ENCODE data around the gene EFNA4.

Gene EFNA4

DNA sequence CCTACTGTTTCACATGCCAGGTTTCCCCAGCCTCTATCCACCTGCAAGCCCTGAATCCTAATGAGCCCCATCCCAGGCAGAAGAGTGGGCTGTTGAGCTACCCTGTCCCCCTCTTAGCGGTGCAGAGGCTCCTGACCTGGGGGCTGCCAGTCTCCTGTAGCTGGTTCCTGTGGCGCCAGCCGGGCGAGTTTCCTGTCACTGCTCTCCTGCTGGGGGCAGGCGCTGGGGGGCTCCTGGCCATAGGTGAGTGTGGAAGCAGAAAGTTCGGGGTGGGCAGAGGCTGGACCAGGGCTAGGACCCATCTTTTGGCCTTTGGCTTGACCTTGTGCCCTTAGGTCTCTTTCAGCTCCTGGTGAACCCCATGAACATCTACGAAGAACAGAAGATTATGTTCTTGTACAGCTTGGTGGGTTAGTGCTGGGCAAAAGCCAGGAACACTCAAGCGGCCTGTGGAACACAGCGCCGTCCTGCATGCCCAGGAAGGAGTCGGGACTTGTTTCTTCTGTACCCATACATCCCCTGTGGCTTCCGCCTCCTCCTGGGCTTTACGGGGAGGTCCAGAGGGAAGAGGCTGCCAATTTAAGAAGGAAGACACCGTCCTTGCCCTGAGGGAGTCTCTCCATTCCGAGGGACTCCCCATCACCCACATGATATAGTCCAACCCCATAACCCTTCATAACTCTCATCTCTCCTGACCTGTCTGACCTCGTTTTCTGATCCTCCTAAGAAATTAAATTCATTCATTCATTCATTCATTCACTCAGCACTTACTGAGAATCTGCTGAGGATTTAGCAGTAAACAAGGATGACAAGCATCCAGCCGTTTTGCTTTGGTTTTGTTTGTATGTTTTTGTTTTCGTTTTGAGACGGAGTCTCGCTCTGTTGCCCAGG, 29.0 kb upstream of the EFNA4 start:
- no peak for DNase-seq

DNA sequence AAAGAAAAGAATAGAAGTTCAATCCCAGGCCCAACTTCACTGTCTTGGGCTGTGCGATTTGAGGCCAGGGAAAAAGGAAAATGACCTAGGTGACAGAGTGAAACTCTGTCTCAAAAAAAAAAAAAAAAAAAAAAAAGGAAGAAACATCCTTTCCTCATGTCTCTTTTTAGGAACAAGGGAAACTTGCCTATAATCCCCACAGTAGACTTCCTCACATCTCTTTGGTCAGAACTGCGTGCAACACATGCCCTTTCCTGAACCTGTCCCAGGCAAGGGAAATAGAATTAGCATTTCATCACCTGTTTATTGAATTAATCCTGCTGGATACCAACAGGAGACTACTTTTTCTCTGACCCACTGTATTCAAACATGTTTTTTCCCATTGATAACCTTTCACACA, 27.6 kb upstream of the EFNA4 start:
- DNase-seq: no peak

DNA sequence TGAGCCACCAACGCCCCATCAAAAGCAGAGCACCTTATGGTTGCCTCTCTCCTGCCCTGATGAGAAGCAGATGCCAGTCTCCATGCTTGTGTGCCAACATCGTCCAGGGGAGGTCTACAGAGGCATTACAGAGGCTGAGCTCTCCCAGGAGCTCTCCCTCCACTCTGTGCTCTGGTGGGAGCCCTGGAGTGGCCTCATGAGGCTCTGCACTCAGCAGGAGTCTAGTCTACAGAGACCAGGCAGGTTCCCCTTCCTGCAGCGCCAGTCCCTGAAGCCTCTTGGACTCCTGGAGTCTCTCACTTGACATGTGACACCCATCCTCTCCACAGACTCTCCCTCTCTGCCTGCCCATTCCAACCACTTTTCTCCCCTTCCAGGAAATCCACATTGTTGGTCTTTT, 26.5 kb upstream of the EFNA4 start:
- no peak for DNase-seq

DNA sequence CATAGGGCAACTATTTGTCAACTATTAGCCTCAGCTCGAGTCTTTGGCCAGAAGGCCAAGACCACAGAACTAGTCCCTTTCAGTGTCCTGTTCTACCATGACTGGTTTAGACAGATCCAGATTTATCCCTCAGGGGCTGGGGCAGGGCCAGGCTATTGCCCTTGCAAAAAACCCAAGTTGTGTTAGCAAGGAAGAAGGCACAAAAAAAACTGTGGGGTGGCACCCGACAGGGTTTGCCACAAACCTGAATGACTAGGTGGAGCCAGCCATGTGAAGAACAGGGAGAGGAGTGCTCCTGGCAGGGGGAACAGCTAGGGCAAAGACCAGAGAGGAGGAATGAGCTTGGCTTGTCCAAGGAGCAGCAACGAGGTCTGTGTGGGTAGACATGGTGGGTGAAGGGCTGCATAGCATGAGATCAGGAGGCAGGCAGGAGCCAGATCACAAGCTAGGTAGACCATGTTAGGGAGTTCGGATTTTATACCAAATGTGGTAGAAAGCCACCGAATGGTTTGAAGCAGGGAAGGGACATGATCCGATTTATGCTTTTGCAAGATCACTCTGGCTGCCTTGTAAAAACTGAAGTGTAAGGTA, 25.6 kb upstream of the EFNA4 start:
- no peak for DNase-seq

DNA sequence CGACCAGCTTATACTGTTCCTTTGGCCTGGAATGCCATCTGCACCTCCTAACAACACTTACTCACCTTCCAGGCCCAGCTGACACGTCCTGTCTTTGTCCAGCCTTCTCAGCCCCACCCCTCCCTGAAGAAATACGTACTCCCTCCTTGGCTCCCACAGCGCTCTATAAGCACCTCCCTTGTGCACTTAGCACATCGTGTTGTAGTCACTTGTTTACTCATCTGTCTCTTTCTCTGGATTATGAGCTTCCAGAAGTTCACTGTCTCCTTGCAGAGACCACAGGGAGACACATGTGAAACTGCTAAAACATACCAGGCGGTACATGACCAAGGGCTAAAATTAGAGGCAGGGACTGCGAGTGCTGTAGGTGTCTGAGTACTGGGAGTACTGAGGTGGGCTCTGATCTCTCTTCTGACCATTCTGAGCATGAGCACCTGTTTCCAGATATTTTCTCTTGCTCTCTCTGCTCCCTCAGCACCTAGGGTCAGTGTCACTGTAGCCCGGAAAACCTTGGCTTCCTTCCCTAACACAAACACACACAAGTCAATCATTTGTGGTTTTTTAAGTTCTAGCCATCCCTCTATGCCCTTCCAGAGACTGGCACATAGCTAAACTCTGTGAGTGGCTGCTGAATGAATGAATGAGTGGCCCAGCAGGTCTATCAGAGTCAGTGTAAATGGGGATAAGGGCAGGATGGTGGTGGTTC, 24.8 kb upstream of the EFNA4 start:
- DNase-seq: no peak

DNA sequence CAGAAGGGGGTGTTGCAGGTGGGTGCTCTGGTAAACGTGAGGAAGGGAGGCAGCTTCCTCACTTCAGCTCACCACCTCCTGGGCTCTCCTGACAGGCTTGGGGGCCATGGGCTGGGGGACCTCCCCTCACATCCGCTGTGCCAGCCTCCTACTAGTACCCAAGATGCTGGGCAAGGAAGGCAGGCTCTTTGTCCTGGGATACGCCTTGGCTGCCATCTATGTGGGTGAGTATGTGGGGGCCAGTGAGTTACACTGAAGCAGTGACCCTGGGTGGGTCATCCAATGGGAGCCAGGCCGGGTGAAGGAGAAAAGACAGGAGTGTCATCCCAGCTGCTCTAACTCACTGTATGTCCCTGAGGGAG, 24.3 kb upstream of the EFNA4 start:
- DNase-seq: no peak

DNA sequence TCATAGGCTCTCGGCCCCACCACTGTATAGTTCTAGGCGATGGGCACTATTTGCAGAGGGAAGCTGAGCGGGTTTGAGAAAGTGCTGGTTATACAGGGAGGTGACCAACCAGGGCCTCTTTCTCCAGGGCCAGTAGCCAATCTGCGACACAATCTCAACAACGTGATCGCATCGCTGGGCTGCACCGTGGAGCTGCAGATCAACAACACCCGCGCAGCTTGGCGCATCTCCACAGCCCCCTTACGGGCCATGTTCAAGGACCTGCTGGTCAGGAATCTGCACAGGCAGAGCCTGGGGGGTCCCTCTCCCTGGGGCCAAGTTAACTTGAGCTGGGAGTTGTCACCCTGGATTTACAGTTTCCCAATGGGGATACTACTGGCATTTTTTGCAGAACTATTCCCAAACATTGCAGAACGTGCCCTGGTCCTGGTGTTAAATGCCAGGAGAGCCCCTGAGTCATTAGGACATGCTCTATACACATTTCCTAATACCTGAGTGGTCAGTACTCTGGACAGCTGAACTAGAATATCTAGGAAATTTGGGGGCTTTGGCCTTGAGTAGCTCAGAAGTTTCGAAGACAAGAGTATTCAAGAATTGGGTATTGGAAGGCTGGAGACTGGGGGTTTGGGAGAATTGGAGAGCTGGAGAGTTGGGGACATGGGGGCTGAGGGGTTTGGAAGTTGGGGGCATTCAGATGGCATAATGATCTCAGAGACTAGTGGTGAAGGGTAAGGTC, 23.0 kb upstream of the EFNA4 start:
- no peak for DNase-seq

DNA sequence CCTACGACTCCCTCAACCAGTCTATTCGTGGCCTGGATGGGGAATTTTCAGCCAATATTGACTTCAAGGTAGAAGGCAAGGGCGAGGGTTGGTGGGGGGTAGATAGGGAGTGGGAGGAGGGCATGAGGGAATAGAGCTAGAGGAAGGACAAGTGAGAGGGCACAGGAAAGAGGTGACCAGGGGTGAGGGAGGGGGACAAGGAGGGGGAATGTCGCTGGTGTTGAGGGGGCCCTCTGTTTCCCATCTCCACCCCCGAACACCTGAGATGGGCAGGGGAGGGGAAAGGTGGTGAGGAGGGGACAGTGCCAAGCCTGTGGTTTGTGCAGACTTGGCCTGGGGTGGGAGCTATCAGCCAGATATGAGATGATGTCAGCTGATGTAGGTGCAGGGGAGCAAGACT, 20.8 kb upstream of the EFNA4 start:
- no peak for DNase-seq

DNA sequence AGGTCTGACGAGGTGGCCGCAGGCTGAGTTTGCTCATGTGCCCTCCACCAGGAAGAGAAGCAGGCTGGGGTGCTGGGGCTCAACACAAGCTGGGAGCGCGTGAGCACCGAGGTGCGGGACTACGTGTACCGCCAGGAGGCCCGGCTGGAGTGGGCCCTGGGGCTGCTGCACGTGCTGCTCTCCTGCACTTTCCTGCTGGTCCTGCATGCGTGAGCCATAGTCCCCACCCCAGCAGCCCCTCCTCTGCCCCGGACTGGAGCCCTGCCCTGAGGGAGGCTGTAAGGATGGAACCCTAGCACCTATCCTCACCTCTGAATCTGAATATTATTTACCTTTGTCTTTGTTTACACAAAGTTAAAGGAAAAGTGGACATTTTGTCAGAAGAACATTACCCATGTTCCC, 20.2 kb upstream of the EFNA4 start:
- DNase-seq: no peak

DNA sequence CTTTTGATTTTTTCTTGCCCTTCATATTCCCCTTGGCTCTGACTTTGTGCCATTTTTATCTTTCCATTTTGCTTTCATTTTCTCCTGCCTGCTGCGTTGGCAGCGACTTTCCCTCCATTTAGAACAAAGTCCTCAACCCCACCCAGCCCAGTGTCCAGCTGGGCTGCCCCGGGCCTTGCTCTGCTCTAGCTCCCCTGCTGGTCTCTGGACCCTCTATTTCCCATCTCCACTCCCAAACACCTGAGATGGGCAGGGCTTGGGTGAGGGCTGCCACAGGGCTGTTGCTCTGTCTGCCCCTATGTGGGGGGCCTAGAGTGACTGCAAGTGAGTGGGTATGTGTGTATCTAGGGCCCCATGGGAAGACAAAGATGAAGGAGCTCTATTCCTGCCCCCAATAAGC, 19.7 kb upstream of the EFNA4 start:
- DNase-seq: no peak

DNA sequence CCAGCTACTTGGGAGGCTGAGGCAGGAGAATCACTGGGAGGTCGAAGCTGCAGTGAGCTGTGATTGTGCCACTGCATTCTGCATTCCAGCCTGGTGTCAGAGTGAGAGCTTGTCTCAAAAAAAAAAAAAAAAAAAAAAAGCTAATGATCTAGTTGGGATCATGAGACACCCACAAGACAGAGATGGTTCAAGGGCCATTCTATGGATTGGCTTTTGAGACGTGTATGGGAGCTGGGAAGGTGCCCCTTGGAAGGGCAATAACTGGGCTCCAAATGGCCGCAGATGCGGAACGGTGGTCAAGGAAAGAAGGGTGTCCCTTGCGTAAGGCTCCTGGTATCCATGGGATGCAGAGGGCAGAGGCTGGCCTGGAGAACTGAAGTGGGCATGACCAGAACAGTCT, 19.2 kb upstream of the EFNA4 start:
- no peak for DNase-seq

DNA sequence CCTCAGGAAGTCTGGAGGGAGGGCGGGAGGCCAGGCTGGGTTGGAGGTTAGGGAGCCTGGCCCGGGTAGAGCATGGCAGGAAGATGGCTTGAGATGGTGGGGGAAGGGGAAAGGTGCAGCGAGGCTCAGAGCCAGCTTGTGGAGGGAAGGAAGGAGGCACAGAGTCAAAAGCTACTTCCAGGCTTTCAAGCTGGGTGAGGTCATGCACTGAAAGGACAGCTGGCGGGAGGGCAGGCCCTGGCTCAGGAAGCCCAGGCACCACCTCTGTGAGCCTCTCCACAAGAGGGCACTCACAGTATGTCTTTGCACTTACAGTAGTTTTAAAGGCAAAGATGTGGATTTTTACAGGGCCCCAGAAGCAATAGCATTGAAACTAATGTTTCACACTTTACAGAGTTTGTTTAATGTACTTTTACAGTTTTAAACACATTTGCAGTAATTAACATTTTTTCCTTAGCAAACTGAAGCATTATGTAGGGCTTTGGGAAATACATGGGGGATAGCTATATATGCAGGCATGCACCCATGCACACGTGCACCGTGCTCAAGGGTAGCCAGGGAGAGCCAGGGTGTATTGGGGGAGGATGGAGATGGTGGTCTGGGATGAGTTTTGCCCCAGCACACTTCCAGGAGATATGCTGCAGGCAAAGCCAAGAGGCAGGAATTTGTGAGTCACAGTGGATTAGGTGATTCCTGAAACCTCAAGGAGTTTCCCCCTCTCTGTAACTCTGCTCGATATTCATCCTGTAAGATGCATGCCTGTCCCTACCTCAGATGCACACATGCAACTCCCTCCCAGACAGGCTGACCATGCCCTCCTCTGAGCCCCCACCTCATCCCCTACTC, 18.5 kb upstream of the EFNA4 start:
- peak; percentile 55 for DNase-seq

DNA sequence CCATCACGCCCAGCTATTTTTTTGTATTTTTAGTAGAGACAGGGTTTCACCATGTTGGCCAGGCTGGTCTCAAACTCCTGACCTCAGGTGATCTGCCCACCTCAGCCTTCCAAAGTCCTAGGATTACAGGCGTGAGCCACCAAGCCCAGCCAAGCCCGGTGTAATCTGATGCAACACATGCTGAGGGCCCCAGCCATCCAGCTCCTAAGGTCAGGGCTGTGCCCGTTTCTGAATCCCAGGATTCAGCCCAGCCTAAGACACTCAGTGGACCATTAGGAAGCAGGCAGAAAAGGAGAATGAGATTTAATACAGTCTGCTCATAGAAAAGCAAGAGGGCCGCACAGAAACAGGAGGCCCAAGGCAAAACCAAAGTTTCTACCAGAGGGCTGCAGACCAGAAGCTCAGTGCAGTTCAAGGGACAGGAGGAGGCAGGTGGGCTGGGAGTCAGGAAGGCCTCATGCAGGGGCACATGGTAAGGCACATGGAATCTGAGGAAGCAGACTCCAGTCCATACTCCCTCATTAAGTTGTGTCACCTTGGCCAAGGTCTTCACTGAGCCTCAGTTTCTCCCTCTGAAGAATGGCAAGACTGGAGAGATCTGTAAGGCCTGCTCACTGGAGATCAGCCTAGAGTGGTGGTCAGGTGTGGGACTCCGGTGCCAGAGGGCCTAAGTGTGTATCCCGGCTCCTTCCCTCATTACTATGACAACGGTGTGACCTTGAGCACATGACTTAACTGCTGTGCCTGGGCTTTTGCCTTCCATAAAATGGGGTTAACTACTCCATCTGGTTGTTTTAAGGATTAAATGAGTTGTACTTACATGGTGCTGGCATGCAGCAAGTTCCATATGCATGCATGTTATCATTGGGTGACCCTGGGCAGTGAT, 14.8 kb upstream of the EFNA4 start:
- DNase-seq: no peak

DNA sequence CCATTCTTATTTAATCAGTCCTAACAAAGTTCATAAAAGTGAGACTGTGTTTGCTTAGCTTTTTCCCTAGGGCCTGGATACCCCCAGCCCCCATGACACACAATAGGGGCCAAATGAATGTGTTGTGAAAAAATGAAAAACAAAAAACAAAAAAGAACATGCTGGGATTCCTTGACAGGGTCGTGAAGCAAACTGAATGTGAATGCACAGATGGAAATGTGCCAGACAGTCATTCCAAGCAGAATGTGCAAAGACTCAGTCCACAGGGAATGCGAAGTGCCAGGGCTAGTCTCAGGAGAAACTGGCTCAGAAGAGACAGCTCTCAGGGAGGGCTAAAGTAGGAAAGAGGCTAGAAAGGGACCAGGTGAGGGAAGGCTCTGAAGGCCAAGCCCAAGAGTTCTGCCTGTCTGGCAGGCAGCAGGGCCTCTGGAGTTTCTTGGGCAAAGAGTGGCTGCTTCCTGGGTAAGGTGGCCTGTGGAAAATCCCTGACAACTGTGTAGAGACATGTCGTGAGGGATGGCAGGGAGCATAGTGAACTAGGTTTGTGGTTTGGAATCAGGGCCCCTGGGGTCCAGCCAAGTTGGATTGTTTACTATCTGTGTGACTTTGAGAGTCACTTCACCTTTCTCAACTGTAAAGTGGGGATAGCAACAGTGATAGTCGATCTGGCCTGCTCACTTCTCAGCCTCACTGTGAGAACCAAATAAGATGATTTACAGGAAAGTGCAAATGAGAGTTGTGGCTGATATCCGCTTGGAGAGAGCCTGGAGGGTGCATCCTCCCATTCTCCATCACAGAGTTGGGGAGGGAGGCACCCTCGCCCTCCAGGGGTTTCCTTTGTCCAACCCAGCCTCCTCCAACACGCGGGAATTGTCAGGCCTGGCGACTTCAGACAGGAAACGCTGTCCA, 13.6 kb upstream of the EFNA4 start:
- no peak for DNase-seq

DNA sequence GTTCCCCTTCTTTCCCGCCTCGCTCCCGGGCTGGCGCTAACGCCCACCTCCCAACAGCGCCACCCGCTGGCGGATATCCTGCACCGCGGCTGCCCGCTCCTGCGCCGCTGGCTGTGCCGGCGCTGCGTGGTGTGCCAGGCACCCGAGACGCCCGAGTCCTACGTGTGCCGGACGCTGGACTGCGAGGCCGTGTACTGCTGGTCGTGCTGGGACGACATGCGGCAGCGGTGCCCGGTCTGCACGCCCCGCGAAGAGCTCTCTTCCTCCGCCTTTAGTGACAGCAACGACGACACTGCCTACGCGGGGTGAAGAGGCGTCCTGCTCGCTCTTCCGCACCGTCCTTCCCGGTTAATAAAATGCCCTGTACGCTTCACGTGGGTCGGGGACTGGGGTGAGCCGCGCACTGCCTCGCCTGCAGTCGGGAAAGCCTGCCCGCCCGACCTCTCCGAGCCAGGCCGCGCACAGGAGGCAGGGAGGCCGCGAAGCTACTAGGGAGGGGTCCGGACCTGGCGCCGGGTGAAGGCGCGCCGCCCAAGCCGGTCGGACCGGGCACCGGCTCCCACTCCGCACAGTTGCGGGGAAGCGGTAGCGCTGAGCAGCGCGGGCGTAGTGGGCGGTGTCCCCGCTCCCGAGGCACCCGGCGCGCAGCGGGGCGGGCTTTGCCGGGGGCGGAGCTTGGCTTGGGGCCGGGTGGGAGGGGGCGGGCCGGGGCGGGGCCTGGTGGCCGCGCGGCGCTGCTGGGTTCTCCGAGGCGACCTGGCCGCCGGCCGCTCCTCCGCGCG, 12.8 kb upstream of the EFNA4 start, which contains the start of gene ADAM15:
ADAM15 (plus strand) TSS at position 757 of the 782 bp plus-strand sequence. CDS start 71 bp downstream, outside the sequence.
- DNase-seq: peak; percentile 74

DNA sequence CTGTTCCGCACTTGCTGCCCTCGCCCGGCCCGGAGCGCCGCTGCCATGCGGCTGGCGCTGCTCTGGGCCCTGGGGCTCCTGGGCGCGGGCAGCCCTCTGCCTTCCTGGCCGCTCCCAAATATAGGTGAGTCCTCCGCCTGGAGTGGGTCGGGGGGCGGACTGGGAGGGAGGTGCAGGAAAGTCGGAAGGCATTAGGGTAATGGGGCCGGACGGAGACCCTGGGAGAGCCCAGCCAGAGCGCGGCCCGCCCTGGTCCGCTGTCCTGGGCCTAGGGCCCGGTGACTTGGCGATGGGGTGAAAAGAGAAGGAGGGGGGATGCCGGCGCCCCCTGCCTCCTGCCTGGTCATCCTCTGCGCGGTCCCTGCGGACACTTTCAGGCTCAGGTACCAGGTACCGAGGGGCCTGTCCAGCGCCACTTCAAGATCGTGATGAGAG, 12.2 kb upstream of the EFNA4 start:
- DNase-seq: no peak

DNA sequence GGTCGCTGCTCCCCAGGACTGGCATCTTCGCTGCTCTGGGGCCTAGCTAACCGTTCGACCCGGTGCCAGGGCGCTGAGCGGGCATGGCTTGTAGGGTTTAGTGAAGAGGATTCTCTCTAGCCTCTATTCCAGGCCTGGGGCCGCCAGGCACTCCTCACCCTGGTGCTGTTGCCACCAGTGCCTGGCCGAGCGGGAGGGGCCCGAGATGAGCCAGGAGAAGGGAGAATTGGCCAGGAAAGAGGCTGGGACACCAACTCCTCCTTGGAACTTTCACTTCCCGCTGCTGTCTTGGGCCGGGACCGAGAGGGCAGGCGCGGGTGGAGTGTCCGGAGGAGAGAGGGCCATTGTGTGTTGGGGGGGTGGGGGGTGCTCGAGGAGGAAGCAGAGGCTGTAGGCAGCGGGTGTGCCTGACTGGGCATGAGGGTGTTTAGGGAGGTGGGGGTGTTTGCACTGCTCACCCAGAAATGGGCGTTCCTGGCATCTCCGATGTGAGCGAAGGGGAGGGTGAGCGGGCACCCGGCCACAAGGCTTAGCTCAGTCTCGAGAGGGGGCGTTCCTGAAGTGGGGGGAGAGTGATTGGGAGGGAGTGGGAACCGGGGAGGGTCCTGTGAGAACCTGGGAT, 11.7 kb upstream of the EFNA4 start:
- peak; percentile 48 for DNase-seq

All from stimulated activated naive CD4-positive, alpha-beta T cell treated with Interleukin-2 at 50 U/mL for 16 hours (primary cell).